HG03442 (cell line): Measurements from ENCODE around the gene CAMTA2.
"Not testable (repeated sequence)": the region's sequence is repeated elsewhere in the genome, so short reads cannot be mapped to it uniquely, and the experiment has no call there.

Experiments
- ATAC-seq: cut with Tn5 transposase; IDR thresholded peaks from one replicate; pipeline ENCODE4 v1.9.1; 2021; ENCODE audit warnings: mild to moderate bottlenecking, moderate library complexity; ENCODE audit not compliant: unreplicated experiment

CAMTA2 gene

GRCh38 chr17:4933646-4934045, 53.8 kb downstream of the CAMTA2 start:
- no peak for ATAC-seq

GRCh38 chr17:4932756-4933155, 54.7 kb downstream of the CAMTA2 start:
- no peak for ATAC-seq

- ATAC-seq, result no peak
Observed at GRCh38 chr17:4931963-4932362, 55.5 kb downstream of the CAMTA2 start, which contains the start of gene GP1BA. GP1BA (plus strand) TSS chr17:4932277; CDS start chr17:4932605, 328 bp downstream.

- ATAC-seq, result no peak
Observed at GRCh38 chr17:4928881-4929280, 58.6 kb downstream of the CAMTA2 start.

- ATAC-seq, result not testable (repeated sequence)
Observed at GRCh38 chr17:4926577-4927335, 60.7 kb downstream of the CAMTA2 start.

GRCh38 chr17:4921320-4921719, 66.2 kb downstream of the CAMTA2 start:
- no peak for ATAC-seq

GRCh38 chr17:4920351-4921048, 67.0 kb downstream of the CAMTA2 start:
- no peak for ATAC-seq

- ATAC-seq, result no peak
Observed at GRCh38 chr17:4919511-4920047, 67.9 kb downstream of the CAMTA2 start.
